GM12878 (cell line): Measurements from ENCODE around the gene JADE1.

ENCODE experiments used
- POLR2AphosphoS5 ChIP-seq: IDR thresholded peaks from 2 replicates; pipeline ENCODE4 v1.6.1; 2011; ENCODE audit warnings: mild to moderate bottlenecking, low read length, inconsistent platforms
- RFX5 ChIP-seq: IDR thresholded peaks from 2 replicates; pipeline ENCODE4 v1.6.1; 2011; ENCODE audit warnings: low read depth, low read length, improper control_type of control experiment

DNA sequence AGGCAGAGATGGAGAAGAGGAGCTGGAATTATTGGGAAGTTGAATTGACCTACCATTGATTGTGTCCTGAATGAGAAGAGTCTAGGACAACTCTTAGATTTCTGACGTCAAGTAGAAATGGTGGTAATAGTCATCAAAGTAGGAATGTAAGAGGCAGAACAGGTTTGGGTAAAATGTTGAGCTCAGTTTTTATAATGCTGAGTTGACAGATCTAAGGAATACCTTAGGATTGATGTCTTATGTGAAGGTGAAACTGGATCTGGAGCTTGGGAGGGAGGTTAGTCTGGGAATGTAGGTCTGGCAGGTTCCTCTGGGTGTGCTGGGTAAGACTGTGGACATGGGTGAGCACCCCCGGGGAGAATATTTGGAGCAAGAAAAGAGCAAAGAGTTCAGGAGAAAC lies 31.9 kb downstream of the JADE1 start:
- TF ChIP-seq RFX5 (no peak), POLR2AphosphoS5 (no peak)
